ENCODE data around the gene KCNA2.

The KCNA2 gene

DNA sequence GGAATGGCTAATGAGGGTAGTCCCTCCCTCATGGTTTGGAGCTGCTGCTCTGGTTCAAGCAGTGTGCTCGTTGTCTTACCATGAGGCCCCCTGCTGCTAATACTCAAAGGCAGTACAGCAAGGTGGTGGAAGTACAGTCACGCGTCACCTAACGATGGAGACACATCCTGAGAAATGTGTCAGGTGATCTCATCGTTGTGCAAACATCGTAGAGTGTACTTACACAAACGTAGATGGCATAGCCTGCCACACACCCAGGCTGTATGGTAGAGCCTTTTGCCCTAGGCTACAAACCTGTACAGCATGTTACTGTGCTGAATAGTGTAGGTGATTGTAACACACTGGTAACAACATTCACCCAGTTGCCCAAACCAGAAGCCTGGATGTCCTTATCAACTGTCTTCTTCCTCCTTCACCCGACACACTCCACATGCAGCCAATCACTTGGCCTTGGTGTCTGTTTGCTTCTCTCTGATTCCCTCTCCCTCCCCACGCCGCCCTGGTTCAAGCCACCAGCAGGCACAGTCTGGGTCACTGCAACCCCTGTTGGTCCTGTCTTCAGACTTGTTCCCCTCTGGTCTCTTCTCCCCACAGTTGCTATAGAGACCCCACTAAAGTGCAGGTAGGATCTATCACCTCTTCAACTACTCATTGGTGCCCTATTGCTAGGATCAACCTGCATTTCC lies 6.0 kb upstream of the KCNA2 start:
- DNase-seq (ENCODE audit: low read depth, low spot score), result no peak
- H3K4me3 ChIP-seq (ENCODE audit: low read depth, low read length), result no peak overlapping the region
- in situ Hi-C loops (cut with HindIII; ENCODE audit: low sequenced_read_pairs), result no loop called here
- TF ChIP-seq, protein P1, sequence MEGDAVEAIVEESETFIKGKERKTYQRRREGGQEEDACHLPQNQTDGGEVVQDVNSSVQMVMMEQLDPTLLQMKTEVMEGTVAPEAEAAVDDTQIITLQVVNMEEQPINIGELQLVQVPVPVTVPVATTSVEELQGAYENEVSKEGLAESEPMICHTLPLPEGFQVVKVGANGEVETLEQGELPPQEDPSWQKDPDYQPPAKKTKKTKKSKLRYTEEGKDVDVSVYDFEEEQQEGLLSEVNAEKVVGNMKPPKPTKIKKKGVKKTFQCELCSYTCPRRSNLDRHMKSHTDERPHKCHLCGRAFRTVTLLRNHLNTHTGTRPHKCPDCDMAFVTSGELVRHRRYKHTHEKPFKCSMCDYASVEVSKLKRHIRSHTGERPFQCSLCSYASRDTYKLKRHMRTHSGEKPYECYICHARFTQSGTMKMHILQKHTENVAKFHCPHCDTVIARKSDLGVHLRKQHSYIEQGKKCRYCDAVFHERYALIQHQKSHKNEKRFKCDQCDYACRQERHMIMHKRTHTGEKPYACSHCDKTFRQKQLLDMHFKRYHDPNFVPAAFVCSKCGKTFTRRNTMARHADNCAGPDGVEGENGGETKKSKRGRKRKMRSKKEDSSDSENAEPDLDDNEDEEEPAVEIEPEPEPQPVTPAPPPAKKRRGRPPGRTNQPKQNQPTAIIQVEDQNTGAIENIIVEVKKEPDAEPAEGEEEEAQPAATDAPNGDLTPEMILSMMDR (IDR thresholded peaks at IDR 0.05; ENCODE audit: low read depth, low read length), result no peak

DNA sequence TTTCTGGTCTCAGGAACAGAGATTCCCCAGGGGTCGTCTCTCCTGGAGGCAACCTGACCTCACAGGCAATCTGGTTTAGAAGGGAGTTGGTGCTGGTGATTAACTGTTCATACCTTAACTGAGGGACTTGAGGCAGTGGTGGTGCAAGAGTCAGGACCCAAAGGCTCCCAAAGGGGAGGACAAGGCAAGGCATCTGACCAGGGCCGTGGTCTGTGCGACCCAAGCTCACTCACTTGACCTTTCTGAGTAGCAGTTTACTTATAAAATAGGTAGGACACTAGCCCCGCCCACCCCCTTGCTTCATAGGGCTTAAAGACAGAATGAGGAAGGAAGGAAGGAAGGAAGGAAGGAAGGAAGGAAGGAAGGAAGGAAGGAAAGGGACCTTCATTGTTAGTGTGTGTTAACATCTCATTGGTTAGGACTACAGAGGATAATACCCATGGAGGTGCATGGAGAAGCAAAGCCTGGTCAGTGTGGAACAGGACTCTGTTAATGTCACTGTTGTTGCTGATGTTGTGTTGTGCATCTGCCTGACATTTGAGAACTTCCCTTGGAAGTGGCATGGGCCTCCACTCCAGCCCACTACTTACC lies 4.6 kb upstream of the KCNA2 start:
- in situ Hi-C loops (cut with HindIII; ENCODE audit: low sequenced_read_pairs), result no loop called here

GRCh38 chr1:110610084-110610483 lies 3.9 kb upstream of the KCNA2 start:
- in situ Hi-C loops (cut with HindIII; ENCODE audit: low sequenced_read_pairs), result no loop called here
- no peak for DNase-seq (ENCODE audit: low read depth, low spot score)
- no peak overlapping the region for H3K4me3 ChIP-seq (ENCODE audit: low read depth, low read length)
- TF ChIP-seq, protein P1 (IDR thresholded peaks at IDR 0.05; ENCODE audit: low read depth, low read length), result no peak

More for the DNA sequence above, 4.6 kb upstream of the KCNA2 start:
- no peak for DNase-seq (ENCODE audit: low read depth, low spot score)
- TF ChIP-seq, protein P1 (IDR thresholded peaks at IDR 0.05; ENCODE audit: low read depth, low read length), result no peak
- no peak overlapping the region for H3K4me3 ChIP-seq (ENCODE audit: low read depth, low read length)

DNA sequence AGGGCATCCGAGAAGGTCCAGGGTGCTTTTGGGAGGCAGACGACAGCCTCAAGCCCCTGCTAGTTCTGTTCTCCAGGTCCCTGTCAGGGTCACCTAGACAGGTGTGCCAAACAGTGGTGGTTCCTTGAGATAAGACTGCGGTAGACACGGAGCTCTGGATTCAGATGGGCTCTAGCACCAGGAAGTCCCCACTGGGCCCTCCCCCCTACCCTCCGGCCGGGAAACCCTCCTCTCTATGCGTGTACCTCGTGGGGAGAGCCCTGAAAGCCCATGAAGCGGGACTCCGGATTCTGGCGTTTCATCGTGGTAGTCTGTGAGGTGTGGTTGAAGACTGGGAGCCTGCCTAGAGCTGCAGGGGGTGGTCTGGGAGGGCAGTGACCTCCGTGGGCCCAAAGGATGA lies 2.1 kb upstream of the KCNA2 start:
- H3K4me3 ChIP-seq (ENCODE audit: low read depth, low read length), result no peak overlapping the region
- no peak for DNase-seq (ENCODE audit: low read depth, low spot score)
- TF ChIP-seq, protein P1 (IDR thresholded peaks at IDR 0.05; ENCODE audit: low read depth, low read length), result no peak
- in situ Hi-C loops (cut with HindIII; ENCODE audit: low sequenced_read_pairs), result no loop called here

DNA sequence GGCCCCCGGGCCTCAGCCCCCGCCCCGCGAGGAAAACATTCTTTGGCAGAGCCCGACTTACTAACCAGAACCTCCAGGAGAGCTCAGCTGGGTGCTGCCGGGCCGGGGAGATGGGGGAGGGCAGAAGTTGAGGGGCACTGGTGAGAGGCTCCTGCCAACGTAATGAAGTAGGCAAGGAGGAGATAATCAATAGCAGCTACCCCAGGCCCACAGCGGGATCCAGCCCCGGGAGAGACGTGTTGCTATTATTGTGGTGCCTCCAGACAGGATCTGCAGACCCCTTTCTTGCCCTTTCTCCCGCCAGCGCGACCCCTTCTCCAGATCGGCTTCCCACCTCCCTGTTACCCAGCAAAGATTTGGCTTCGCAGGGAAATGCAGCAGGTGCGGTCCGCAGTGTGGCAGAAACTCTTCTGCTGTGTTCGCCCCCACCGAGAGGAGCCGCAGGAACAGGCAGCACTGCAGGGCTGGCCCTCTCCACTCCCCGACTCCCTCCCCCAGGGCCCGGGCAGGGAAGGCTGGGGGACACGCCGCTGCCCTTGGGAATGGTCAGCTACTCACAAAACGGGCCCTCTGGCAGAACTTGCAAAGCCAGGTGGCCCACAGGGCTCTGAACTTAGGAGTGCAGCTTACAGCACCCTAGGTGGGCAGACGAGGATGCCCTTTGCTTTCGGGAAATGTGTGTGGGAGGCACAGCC lies 1.5 kb upstream of the KCNA2 start:
- H3K4me3 ChIP-seq (ENCODE audit: low read depth, low read length), result no peak overlapping the region
- no peak for DNase-seq (ENCODE audit: low read depth, low spot score)
- in situ Hi-C loops (cut with HindIII; ENCODE audit: low sequenced_read_pairs), result no loop called here
- TF ChIP-seq, protein P1 (IDR thresholded peaks at IDR 0.05; ENCODE audit: low read depth, low read length), result no peak

GRCh38 chr1:110606657-110607535 lies 738 bp upstream of the KCNA2 start:
- TF ChIP-seq, protein P1 (IDR thresholded peaks at IDR 0.05; ENCODE audit: low read depth, low read length), result no peak
- in situ Hi-C loops (cut with HindIII; ENCODE audit: low sequenced_read_pairs), result no loop called here
- no peak for DNase-seq (ENCODE audit: low read depth, low spot score)
- no peak overlapping the region for H3K4me3 ChIP-seq (ENCODE audit: low read depth, low read length)

Measured in astrocyte of the spinal cord (primary cell).